Parathyroid adenoma (tissue), 2 donors: ENCODE measurements around the gene TRPM1.

Experiments
- H2AFZ ChIP-seq: fragments of 300-600 bp; sonication (generic); one replicate; pipeline ENCODE4 v1.7.0; 2017; ENCODE audit warnings: antibody characterized with exemption, mild to moderate bottlenecking
- H3K27ac ChIP-seq: fragments of 300-600 bp; sonication (generic); one replicate; pipeline ENCODE4 v1.7.0; 2017
- H3K27me3 ChIP-seq: fragments of 300-600 bp; sonication (generic); one replicate; pipeline ENCODE4 v1.7.0; 2017; ENCODE audit warnings: low read length; ENCODE audit not compliant: control insufficient read depth, insufficient read depth
- H3K36me3 ChIP-seq: fragments of 300-600 bp; sonication (generic); one replicate; pipeline ENCODE4 v1.7.0; 2017; ENCODE audit warnings: low read length; ENCODE audit not compliant: control insufficient read depth, insufficient read depth
- H3K4me1 ChIP-seq: fragments of 300-600 bp; sonication (generic); one replicate; pipeline ENCODE4 v1.7.0; 2017; ENCODE audit warnings: control low read depth
- H3K4me2 ChIP-seq: fragments of 300-600 bp; sonication (generic); one replicate; pipeline ENCODE4 v1.7.0; 2017; ENCODE audit warnings: low read length
- H3K4me3 ChIP-seq: fragments of 300-600 bp; sonication (generic); one replicate; pipeline ENCODE4 v1.7.0; 2017; ENCODE audit warnings: low read depth, low read length
- H3K79me2 ChIP-seq: fragments of 300-600 bp; sonication (generic); one replicate; pipeline ENCODE4 v1.7.0; 2017; ENCODE audit warnings: control low read depth
- H3K9ac ChIP-seq: fragments of 300-600 bp; sonication (generic); one replicate; pipeline ENCODE4 v1.7.0; 2017; ENCODE audit warnings: mild to moderate bottlenecking
- H3K9me3 ChIP-seq: fragments of 300-600 bp; sonication (generic); one replicate; pipeline ENCODE4 v1.7.0; 2017; ENCODE audit warnings: low read length; ENCODE audit not compliant: control insufficient read depth
- TF ChIP-seq, protein P1 (sequence below): fragments of 300-600 bp; sonication (generic); IDR thresholded peaks from one replicate; pipeline ENCODE4 v1.7.0; 2017; ENCODE audit warnings: antibody characterized with exemption, mild to moderate bottlenecking
- donor health status: primary hyperparathyroidism.

The TRPM1 gene

GRCh38 chr15:31098491-31098917 lies 3.0 kb downstream of the TRPM1 start:
- Histone ChIP-seq H3K4me3 (no peak overlapping the region), H3K9ac (no peak overlapping the region), H3K4me1 (no peaks in the 10 kb centered on the region), H3K4me2 (no peak overlapping the region), H3K36me3 (no peaks in the 10 kb centered on the region), H2AFZ (no peak overlapping the region), H3K27me3 (no peaks in the 10 kb centered on the region), H3K27ac (no peak overlapping the region), H3K9me3 (no peaks in the 10 kb centered on the region), H3K79me2 (no peaks in the 10 kb centered on the region)
- TF ChIP-seq, protein P1, sequence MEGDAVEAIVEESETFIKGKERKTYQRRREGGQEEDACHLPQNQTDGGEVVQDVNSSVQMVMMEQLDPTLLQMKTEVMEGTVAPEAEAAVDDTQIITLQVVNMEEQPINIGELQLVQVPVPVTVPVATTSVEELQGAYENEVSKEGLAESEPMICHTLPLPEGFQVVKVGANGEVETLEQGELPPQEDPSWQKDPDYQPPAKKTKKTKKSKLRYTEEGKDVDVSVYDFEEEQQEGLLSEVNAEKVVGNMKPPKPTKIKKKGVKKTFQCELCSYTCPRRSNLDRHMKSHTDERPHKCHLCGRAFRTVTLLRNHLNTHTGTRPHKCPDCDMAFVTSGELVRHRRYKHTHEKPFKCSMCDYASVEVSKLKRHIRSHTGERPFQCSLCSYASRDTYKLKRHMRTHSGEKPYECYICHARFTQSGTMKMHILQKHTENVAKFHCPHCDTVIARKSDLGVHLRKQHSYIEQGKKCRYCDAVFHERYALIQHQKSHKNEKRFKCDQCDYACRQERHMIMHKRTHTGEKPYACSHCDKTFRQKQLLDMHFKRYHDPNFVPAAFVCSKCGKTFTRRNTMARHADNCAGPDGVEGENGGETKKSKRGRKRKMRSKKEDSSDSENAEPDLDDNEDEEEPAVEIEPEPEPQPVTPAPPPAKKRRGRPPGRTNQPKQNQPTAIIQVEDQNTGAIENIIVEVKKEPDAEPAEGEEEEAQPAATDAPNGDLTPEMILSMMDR: no peak

GRCh38 chr15:31096563-31096962 lies 5.0 kb downstream of the TRPM1 start:
- TF ChIP-seq, protein P1: no peak
- H3K4me3 ChIP-seq: no peak overlapping the region
- no peaks in the 10 kb centered on the region for H3K27me3 ChIP-seq
- no peak overlapping the region for H3K9ac ChIP-seq
- no peaks in the 10 kb centered on the region for H3K36me3 ChIP-seq
- no peaks in the 10 kb centered on the region for H3K9me3 ChIP-seq
- no peaks in the 10 kb centered on the region for H3K79me2 ChIP-seq
- H3K4me2 ChIP-seq: no peak overlapping the region
- H3K27ac ChIP-seq: no peak overlapping the region
- H2AFZ ChIP-seq: no peak overlapping the region
- H3K4me1 ChIP-seq: no peaks in the 10 kb centered on the region

DNA sequence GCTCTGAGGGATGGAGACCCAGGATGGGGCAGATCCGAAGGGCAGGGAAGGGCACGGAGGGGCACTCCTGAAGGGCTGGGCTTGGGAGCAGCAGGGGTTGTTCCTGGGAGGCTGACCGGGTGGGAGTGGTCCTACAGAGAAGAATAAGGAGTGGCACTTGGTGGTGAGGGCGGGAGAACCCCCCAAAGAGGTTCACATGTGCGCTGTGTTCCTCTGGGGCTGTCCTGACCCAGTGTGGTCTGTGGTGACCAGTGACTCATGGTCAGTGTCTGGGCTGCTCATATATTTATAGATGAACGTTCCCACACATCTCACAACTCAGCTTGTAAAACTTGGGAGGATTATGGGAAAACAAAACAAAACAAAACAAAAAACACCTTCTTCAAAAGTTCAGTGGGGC lies 10.0 kb downstream of the TRPM1 start:
- TF ChIP-seq, protein P1: no peak
- Histone ChIP-seq H2AFZ (no peak overlapping the region), H3K9me3 (no peaks in the 10 kb centered on the region), H3K27me3 (no peaks in the 10 kb centered on the region), H3K79me2 (no peaks in the 10 kb centered on the region), H3K4me3 (no peak overlapping the region), H3K36me3 (no peaks in the 10 kb centered on the region), H3K4me2 (no peak overlapping the region), H3K27ac (no peak overlapping the region), H3K9ac (no peak overlapping the region), H3K4me1 (no peaks in the 10 kb centered on the region)

DNA sequence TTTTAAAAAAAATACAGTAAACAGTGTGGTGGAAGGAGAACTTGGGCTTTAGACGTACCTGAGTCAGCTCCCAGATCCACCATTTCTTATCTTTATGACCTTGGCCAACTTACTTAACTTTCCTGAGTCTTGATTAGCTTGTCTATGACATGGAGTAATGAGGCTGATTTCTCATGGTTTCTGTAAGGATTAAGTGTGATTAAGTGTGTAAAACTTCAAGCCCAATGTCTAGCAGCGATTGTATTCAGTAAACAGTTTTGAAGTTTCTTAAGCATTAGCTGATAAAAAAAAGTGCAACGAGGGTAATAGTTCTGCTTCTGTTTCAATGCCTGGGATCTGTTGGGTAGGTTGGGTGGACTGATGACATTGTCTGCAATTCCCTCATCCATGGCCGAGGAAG lies 10.8 kb downstream of the TRPM1 start:
- no peaks in the 10 kb centered on the region for H3K79me2 ChIP-seq
- no peak overlapping the region for H3K27ac ChIP-seq
- no peak overlapping the region for H3K9ac ChIP-seq
- H3K27me3 ChIP-seq: no peaks in the 10 kb centered on the region
- H3K4me1 ChIP-seq: no peaks in the 10 kb centered on the region
- TF ChIP-seq, protein P1: no peak
- H3K4me2 ChIP-seq: no peak overlapping the region
- no peaks in the 10 kb centered on the region for H3K36me3 ChIP-seq
- H3K9me3 ChIP-seq: no peaks in the 10 kb centered on the region
- no peak overlapping the region for H3K4me3 ChIP-seq
- H2AFZ ChIP-seq: no peak overlapping the region

- H3K79me2 ChIP-seq: no peaks in the 10 kb centered on the region
Observed at GRCh38 chr15:31089368-31090047, 12.0 kb downstream of the TRPM1 start.

More at GRCh38 chr15:31089368-31090047, 12.0 kb downstream of the TRPM1 start:
- H3K27ac ChIP-seq: no peak overlapping the region
- H3K9ac ChIP-seq: no peak overlapping the region
- no peaks in the 10 kb centered on the region for H3K9me3 ChIP-seq
- TF ChIP-seq, protein P1: no peak
- no peak overlapping the region for H2AFZ ChIP-seq
- H3K27me3 ChIP-seq: no peaks in the 10 kb centered on the region
- H3K36me3 ChIP-seq: no peaks in the 10 kb centered on the region
- H3K4me2 ChIP-seq: no peak overlapping the region
- H3K4me1 ChIP-seq: no peaks in the 10 kb centered on the region
- no peak overlapping the region for H3K4me3 ChIP-seq
